Endothelial cell of umbilical vein (primary cell): Measurements from ENCODE around the gene KIAA0825. TPM values are rescaled to one million over a fixed set of nuclear protein-coding genes. Genes with fewer than 3 reads are reported as not detected.

ENCODE experiments used
- BruUV-seq: library from RNA; stranded (reverse); fragments of 400-500 nt; replicated peaks from 2 replicates; lab custom pipeline; 2021; lab: Mats Ljungman, UMichigan
- CTCF ChIA-PET: fragments of 300-600, 350-600 bp; sonication (Branson Sonifier 250); formaldehyde crosslinking; loops from one replicate; lab custom pipeline; 2021; ENCODE audit warnings: antibody characterized with exemption, inconsistent platforms; lab: Charles Lee
- POLR2A ChIA-PET: fragments of 300-600, 350-600 bp; sonication (Branson Sonifier 250); formaldehyde crosslinking; loops from one replicate; lab custom pipeline; 2021; ENCODE audit warnings: antibody characterized with exemption, inconsistent platforms; lab: Charles Lee
- DNase-seq: peaks from one replicate; pipeline ENCODE4 v3.0.0-alpha.2; 2011; ENCODE audit warnings: low read depth, low spot score
- FAIRE-seq: peaks from 2 replicates; lab custom pipeline; 2011; peaks lifted over from hg19 to GRCh38; lab: Jason Lieb, UNC
- H2AFZ ChIP-seq: 2 replicates; pipeline ENCODE4 v1.6.0; 2012; ENCODE audit warnings: low read depth, low read length, control low read depth, inconsistent platforms
- H3K27ac ChIP-seq: 2 replicates; pipeline ENCODE4 v1.5.1; 2011; ENCODE audit warnings: low read depth, mild to moderate bottlenecking, control low read depth, low read length, moderate library complexity; ENCODE audit not compliant: insufficient read depth
- H3K27me3 ChIP-seq, 2 experiments: 2 replicates each; pipeline versions ENCODE4 v1.6.0 to v1.6.1; 2011; ENCODE audit warnings: low read length in 2 of 2, mixed read lengths in 1 of 2; ENCODE audit not compliant: control insufficient read depth in 2 of 2, insufficient read depth in 2 of 2
- H3K36me3 ChIP-seq, 2 experiments: 2 replicates in 1 of 2; 3 replicates in 1 of 2; pipeline ENCODE4 v1.5.1; 2011; ENCODE audit warnings: low read length in 2 of 2, mild to moderate bottlenecking in 1 of 2, moderate library complexity in 1 of 2; ENCODE audit not compliant: control insufficient read depth in 2 of 2, insufficient read depth in 2 of 2; ENCODE audit errors: extremely low read depth in 1 of 2
- H3K4me1 ChIP-seq: 3 replicates; pipeline ENCODE4 v1.5.1; 2011; ENCODE audit warnings: mild to moderate bottlenecking, low read length; ENCODE audit not compliant: control insufficient read depth, insufficient read depth; ENCODE audit errors: extremely low read depth
- H3K4me2 ChIP-seq: 2 replicates; pipeline ENCODE4 v1.6.1; 2011; ENCODE audit warnings: low read length, control low read depth, mixed read lengths; ENCODE audit not compliant: insufficient read depth
- H3K4me3 ChIP-seq, 3 experiments: fragments of 200-600 bp in 1 of 3; sonication (generic), shearing (Covaris generic) in 1 of 3; replicated peaks in 1 of 3; 2 replicates each; pipeline ENCODE4 v1.5.1; 2011 to 2016; ENCODE audit warnings: control low read depth in 3 of 3, low read length in 3 of 3, mild to moderate bottlenecking in 2 of 3, inconsistent platforms in 1 of 3, low read depth in 1 of 3, moderate library complexity in 1 of 3; ENCODE audit not compliant: insufficient read depth in 1 of 3
- H3K79me2 ChIP-seq: 2 replicates; pipeline ENCODE4 v1.6.0; 2012; ENCODE audit warnings: low read length, inconsistent platforms; ENCODE audit not compliant: control insufficient read depth, insufficient read depth
- H3K9ac ChIP-seq: replicated peaks from 2 replicates; pipeline ENCODE3; 2011; ENCODE audit warnings: low read length, control low read depth; ENCODE audit not compliant: insufficient read depth; ENCODE audit errors: extremely low read depth
- H3K9me1 ChIP-seq: replicated peaks from 3 replicates; pipeline ENCODE4 v1.6.0; 2011; ENCODE audit warnings: mild to moderate bottlenecking, low read length; ENCODE audit not compliant: control insufficient read depth, insufficient read depth; ENCODE audit errors: extremely low read depth
- H3K9me3 ChIP-seq: replicated peaks from 2 replicates; pipeline ENCODE4 v1.5.1; 2012; ENCODE audit warnings: low read length, inconsistent platforms; ENCODE audit not compliant: control insufficient read depth, insufficient read depth
- H4K20me1 ChIP-seq: replicated peaks from 2 replicates; pipeline ENCODE3; 2011; ENCODE audit warnings: mild to moderate bottlenecking, low read length; ENCODE audit not compliant: control insufficient read depth, insufficient read depth; ENCODE audit errors: extremely low read depth
- CTCF ChIP-seq, 2 donors: IDR thresholded peaks; 1 replicate in 1 of 2; 2 replicates in 1 of 2; pipeline ENCODE4 v1.5.1; 2011; ENCODE audit warnings: low read length in 2 of 2, mild to moderate bottlenecking in 2 of 2, moderate library complexity in 2 of 2, control low read depth in 1 of 2, inconsistent platforms in 1 of 2, low read depth in 1 of 2; ENCODE audit not compliant: insufficient read depth in 1 of 2; ENCODE audit errors: extremely low read depth in 1 of 2
- EZH2 ChIP-seq: IDR thresholded peaks from 2 replicates; pipeline ENCODE4 v1.6.1; 2012; ENCODE audit warnings: borderline replicate concordance, low read depth, mild to moderate bottlenecking, moderate library complexity, low read length, inconsistent platforms; ENCODE audit not compliant: severe bottlenecking
- FOS ChIP-seq: IDR thresholded peaks from 2 replicates; pipeline ENCODE4 v1.6.1; 2011; ENCODE audit warnings: mild to moderate bottlenecking, low read length, moderate library complexity, borderline replicate concordance; ENCODE audit not compliant: insufficient read depth
- GATA2 ChIP-seq: IDR thresholded peaks from 2 replicates; pipeline ENCODE4 v1.7.0; 2011; ENCODE audit warnings: low read depth, mild to moderate bottlenecking, moderate library complexity, mixed read lengths, low read length; ENCODE audit not compliant: insufficient read length, insufficient read depth
- JUN ChIP-seq: IDR thresholded peaks from 2 replicates; pipeline ENCODE4 v1.6.1; 2011; ENCODE audit warnings: borderline replicate concordance, low read depth; ENCODE audit not compliant: insufficient read length, insufficient read depth
- MAX ChIP-seq: IDR thresholded peaks from 2 replicates; pipeline ENCODE4 v1.6.1; 2011; ENCODE audit not compliant: insufficient read depth, insufficient read length
- MYC ChIP-seq: IDR thresholded peaks from one replicate; pipeline ENCODE4 v1.6.1; 2011; ENCODE audit warnings: mild to moderate bottlenecking, low read depth, low read length
- POLR2A ChIP-seq: IDR thresholded peaks from 2 replicates; pipeline ENCODE4 v1.6.1; 2012; ENCODE audit warnings: low read depth, mild to moderate bottlenecking, control low read depth, low read length
- POLR2AphosphoS5 ChIP-seq: IDR thresholded peaks from 2 replicates; pipeline ENCODE4 v1.6.1; 2012; ENCODE audit warnings: low read depth, mild to moderate bottlenecking, control low read depth, low read length, moderate library complexity; ENCODE audit not compliant: insufficient read depth
- dilution Hi-C: fragments of 300-500 bp; cut with MboI; formaldehyde crosslinking; loops from one replicate; pipeline ENCODE4 v1.15.0; 2019; ENCODE audit warnings: low sequenced_read_pairs; ENCODE audit not compliant: extremely low pct_ligation_motif_present
- intact Hi-C: fragments of 100-400 bp; cut with micrococcal nuclease; formaldehyde crosslinking; loops from one replicate; pipeline ENCODE4 v1.10.0; 2022
- polyA plus RNA-seq, 4 experiments: library from polyadenylated mRNA; depleted of rRNA in 3 of 4; stranded (reverse) in 3 of 4; unstranded in 1 of 4; fragments of >200 nt; gene quantifications; 2 replicates each; pipeline versions ENCODE4 v1.2.1 to v1.2.3, GENCODE V29; 2011 to 2012; ENCODE audit warnings: missing spikeins in 1 of 4
- total RNA-seq: library from RNA; stranded (reverse); gene quantifications from 2 replicates; pipeline ENCODE4 v1.2.3, GENCODE V29; 2021

The KIAA0825 gene
- total and polyA plus RNA-seq, 2 donors (not counting 3 experiments of a cell fraction or from before 2014, with no cell fraction given) = 0.15 to 1.1 TPM

DNA sequence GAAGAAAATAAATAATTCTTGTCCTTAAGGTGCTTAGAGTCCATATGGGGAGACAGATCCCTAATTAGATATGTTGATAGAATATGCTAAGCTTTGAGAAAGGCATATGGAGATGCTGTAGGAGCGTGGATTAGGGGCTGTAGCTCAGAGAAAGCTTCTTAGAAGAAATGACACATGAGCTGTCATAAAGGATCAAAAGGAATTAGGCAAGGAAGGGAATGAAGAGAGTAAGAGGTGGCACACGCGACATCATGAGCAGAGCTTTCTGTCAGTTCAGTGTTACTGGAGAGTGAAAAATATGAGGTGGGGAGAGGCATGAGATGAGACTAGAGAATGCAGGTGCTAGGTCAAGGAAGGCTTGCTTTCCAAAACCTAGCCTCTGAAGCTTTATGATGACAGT, 118.6 kb downstream of the KIAA0825 start:
- intact Hi-C loops (no loop called here), dilution Hi-C loops (no loop called here)
- no peak for DNase-seq
- Histone ChIP-seq H3K4me3 (no peak overlapping the region), H3K9ac (no peak overlapping the region), H3K4me1 (no peaks in the 10 kb centered on the region), H3K79me2 (no peaks in the 10 kb centered on the region), H3K36me3 (no peaks in the 10 kb centered on the region), H3K27me3 (no peaks in the 10 kb centered on the region), H3K9me1 (no peaks in the 10 kb centered on the region), H2AFZ (no peak overlapping the region), H3K9me3 (no peaks in the 10 kb centered on the region), H4K20me1 (no peaks in the 10 kb centered on the region), H3K27ac (no peak overlapping the region), H3K4me2 (no peak overlapping the region)
- POLR2A ChIA-PET = no interaction called here
- no TSS peak for BruUV-seq
- no peak for FAIRE-seq
- CTCF ChIA-PET = interaction anchor here (0.8 to 1.0 kb wide), 2 partner anchors 10 to 17 kb away, joined by 3 to 4 read pairs; no protein-coding TSS in a partner anchor
- TF ChIP-seq EZH2 (no peak), JUN (no peak), MYC (no peak), GATA2 (no peak), CTCF (IDR thresholded peaks at IDR 0.05; ENCODE audit: extremely low read depth in 1 of 2, insufficient read depth in 1 of 2, low read depth in 1 of 2, low read length in 2 of 2) (no peak), FOS (no peak), MAX (no peak), POLR2A (no peak), POLR2AphosphoS5 (no peak)
